Activated CD4-positive, alpha-beta T cell treated with anti-CD3 and anti-CD28 coated beads, Interleukin-2, amount 50 U/mL, for 1 hour (primary cell): ENCODE measurements around the gene LGALS7B.
"Not testable (repeated sequence)": the region's sequence is repeated elsewhere in the genome, so short reads cannot be mapped to it uniquely, and the experiment has no call there.

ENCODE experiments used
- DNase-seq: peaks from one replicate; pipeline ENCODE4 v3.0.0-alpha.2; 2020

LGALS7B gene

DNA sequence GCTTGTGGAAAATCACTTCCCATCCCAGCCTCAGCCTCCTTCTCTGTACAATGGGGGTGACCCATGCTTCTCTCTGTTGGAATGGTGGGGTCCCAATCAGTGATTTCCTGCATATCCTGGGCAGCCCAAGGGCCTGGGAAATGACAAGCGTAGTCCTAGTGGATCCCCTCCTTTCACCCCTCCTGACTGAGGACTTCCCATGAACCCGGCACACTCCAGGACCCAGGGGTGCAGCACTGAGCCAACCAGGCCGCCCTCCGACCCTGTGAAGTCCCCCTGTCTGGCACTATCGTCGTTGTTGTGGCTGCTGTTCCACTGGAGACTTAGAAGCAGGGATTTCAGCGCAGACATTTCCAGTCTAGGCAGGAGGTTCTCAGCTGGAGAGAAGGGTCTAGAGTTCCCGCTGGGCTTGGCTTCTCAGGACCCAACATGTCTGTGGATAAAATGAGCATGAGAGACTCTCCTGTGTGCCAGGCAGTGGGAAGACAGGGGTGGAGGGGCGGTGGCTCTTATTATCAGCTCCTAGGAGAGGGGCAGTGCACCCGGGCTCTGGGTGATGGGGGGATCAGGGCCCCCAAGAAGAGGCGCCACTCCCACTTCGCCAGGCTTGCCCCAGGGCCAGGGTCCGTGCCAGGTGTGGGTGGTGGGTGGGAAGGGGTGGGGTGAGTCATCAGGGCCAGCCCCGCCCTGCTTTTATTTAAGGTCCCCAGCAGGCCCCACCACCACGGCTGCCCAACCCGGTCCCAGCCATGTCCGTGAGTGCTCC is at the start of gene LGALS7B:
Gene LGALS7B (plus strand): TSS at position 723 of the 766 bp plus-strand sequence. CDS start 27 bp downstream, at position 750.
- DNase-seq: no peak

- DNase-seq: no peak
Measured at GRCh38 chr19:38739440-38740256, 49.4 kb upstream of the LGALS7B start.

DNA sequence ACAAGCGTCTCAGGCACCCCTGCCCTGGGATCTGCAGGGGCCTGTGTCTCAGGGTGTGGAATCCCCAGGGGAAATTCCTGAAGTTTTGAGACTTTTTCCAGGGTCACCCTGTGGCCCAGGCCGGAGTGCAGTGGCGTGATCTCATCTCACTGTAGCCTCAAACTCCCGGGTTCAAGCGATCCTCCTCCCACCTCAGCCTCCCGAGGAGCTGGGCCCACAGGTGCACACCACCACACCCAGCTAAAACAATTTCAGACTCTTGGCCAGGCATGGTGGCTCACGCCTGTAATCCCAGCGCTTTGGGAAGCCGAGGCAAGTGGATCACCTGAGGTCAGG is 48.8 kb upstream of the LGALS7B start:
- no peak for DNase-seq

DNA sequence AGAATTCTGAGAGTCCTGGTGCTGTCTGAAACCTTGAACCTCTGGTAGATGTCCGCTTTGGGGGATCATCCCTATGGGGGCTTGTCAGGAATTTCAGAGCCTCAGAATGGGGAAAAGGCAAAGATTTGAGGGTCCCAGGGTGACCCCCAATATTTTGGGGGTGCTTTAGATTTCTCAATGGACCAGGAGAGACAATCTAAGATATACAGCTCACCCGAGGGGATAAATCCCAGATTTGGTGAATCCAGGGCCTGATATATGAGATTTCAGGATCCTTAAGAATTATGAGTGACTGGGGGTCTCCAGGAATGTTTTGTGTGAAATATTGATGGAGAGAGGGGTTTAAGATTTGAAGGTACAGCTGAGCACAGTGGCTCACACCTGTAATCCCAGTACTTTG is 48.1 kb upstream of the LGALS7B start:
- DNase-seq: no peak

DNA sequence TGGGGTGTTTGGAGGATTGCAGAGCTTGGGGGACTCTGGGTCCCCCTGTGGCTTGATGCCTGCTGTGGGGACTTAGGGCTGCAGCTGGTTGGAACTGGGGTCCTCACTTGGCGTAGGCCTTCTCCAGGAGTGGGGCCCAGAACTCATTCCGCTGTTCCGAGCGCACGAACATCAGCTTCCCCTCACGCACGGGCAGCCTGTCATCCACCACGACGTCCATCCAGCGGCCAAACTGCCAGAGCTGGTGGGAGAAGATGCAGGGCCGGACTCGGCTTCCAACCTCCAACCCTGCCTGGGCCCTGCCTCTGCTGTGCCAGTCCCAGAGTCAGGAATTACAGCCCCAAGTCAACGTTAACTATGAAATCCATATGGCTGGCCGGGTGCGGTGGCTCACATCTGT is 47.3 kb upstream of the LGALS7B start:
- no peak for DNase-seq

GRCh38 chr19:38742296-38742695 is 46.7 kb upstream of the LGALS7B start:
- no peak for DNase-seq

DNA sequence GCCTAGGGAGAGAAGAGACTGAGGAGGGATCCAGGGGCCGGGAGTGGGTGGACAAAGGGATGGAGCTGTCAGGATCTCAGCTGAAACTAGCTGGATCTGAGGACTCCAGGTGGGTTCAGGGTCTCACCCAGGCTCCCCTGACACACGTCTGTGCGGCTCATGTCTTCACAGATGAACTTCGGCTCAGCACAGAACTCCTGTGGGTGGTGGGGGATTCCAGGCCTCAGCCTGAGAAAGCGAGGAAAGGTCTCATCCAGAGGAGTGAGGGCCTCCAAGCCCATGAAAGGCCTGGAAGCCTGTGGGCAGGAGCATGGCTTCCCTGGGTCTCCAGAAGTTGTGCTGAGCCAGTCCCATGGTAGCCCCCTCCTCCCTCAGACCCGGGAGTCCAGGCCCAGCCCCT is 46.1 kb upstream of the LGALS7B start:
- no peak for DNase-seq

DNA sequence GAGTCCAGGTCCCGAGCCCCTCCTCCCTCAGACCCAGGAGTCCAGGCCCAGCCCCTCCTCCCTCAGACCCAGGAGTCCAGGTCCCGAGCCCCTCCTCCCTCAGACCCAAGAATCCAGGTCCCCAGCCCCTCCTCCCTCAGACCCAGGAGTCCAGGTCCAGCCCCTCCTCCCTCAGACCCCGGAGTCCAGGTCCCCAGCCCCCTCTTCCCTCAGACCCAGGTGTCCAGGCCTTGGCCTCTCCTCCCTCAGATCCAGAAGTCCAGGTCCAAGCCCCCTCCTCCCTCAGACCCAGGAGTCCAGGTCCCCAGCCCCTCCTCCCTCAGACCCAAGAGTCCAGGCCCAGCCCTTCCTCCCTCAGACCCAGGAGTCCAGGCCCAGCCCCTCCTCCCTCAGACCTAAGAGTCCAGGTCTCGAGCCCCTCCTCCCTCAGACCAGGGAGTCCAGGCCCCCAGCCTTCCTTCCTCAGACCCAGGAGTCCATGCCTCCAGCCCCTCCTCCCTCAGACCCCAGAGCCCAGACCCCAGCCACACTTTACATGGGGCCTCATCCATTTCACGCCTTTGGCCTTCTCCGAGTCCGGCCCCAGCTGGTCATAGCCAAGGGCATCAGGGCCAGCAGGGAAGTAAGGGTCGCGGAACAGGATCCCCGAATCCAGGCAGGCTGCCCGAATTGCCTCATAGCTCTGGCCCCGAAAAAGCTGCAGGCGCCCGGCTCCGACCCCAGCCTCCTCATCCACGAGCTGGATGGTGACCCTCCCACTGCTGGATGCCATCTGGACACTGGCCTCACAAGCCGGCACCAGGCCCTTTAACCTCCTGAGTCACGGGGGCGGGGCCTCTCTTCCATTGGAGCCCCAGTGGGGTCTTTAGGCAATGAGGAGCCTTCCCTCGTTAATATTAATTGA is 45.4 kb upstream of the LGALS7B start:
- DNase-seq: no peak

DNA sequence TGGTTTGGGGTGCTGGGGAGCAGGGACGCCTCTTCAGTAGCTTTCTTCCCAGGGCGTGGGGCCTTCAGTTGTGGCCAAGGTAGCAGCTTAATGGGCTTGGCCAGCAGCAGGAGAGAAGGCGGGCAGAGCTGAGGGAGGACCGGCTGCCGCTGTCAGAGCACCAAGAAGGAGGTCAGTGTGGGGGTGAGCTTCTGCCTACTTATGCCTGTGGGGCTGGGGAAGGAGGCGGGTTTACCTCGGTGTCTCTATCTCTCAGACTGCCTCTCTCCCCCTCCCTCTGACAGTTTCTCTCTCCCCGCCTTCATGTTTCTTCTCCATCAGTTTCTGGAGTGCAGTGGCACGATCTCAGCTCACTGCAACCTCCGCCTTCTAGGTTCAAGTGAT is 44.7 kb upstream of the LGALS7B start, which contains the start of gene CAPN12:
Gene CAPN12 (minus strand): TSS at position 177 of the 384 bp plus-strand sequence. CDS start 309 bp downstream, outside the sequence.
- no peak for DNase-seq

DNA sequence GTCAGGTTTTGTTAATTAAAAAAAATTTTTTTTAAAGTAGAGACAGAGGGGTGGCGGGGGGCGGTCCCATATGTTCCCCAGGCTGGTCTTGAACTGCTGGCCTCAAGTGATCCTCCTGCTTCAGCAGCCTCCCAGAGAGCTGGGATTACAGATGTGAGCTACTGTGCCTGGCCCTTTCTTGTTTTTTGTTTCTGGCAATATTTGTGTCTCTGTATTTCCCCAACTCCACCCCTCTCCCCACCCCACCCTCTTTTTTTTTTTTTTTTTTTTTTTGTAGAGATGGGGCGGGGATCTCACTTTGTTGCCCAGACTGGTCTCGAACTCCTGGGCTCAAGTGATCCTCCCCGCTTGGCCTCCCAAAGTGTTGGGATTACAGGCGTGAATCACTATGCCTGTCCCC is 44.1 kb upstream of the LGALS7B start:
- DNase-seq: no peak

DNA sequence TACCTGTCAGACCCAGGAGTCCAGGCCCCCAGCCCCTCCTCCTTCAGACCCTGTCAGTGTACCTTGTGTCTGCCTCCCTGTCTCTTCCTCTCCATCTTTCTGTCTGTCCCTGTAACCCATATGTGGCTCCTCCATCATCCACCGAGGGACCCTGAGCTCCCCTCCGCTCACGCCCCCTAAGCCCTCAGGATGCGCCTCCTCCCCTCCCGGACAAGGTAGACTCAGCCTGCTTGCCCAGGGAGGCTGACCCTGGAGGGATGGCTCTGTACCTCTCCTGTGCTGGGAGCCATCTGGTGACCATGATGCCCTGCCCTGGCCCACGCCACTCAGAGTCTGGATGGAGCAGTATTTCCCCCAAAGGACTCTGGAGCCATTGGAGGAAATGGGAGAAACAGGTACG is 43.7 kb upstream of the LGALS7B start:
- DNase-seq: no peak

DNA sequence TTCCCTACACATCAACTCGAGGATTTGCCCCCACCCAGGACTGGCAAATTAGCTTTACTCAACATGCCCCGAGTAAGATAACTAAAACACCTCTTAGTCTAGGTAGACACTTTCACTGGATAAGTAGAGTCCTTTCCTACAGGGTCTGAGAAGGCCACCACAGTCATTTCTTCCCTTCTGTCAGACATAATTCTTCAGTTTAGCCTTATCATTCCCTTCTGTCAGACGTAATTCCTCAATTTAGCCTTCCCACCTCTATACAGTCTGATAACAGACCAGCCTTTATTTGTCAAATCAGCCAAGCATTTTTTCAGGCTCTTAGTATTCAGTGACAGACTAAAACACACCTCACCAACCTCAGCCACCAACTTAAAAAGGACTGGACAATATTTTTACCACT is 35.2 kb upstream of the LGALS7B start:
- not testable (repeated sequence) for DNase-seq

DNA sequence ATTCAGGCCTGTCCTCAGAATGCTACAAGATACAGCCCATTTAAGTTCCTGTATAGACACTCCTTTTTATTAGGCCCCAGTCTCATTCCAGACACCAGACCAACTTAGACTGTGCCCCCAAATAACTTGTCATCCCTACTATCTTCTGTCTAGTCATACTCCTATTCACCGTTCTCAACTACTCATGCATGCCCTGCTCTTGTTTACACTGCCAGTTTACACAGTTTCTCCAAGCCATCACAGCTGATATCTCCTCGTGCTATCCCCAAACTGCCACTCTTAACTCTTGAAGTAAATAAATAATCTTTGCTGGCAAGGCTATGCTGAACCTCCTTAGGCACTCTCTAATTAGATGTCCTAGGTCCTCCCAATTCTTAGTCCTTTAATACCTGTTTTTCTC is 34.8 kb upstream of the LGALS7B start:
- DNase-seq: not testable (repeated sequence)

DNA sequence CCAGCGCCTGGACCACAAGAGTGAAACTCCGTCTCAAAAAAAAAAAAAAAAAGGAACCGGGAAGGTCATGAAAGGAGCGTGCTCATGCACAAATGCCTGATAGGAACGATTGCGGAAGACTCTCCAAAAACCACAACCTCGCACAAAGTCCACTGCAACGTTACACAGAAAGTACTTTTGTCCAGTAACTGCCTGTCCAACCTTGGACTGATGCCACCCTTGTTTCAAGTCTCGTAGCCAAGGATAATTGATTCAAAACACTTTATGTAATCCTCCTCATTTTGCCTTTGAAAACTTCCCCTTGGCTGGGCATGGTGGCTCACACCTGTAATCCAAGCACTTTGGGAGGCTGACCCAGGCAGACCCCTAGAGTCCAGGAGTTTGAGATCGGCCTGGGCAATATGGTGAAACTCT is 29.4 kb upstream of the LGALS7B start:
- DNase-seq: no peak

DNA sequence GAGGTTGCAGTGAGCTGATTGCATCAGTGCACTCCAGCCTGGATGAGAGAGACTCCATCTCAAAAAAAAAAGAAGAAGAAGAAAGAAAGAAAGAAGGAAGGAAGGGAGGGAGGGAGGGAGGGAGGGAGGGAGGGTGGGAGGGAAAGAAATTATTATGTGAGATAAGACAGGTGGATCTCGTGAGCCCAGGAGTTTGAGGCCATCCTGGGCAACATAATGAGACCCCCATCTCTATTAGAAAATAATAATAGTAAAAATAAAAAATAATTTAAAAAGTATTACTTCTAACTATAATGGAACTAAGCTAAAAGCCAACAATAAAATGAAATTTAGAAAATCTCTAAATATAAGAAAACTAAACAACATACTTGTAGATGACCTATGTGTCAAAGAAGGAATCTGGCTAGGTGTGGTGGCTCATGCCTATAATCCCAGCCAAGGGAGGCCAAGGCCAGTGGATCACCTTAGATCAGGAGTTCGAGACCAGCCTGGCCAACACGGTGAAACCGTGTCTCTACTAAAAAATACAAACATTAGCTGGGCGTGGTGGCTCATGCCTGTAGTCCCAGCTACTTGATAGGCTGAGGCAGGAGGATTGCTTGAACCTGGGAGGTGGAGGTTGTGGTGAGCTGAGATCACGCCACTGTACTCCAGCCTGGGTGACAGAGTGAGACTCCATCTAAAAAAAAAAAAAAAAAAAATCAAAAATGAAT is 28.0 kb upstream of the LGALS7B start:
- not testable (repeated sequence) for DNase-seq

GRCh38 chr19:38761884-38762389 is 27.1 kb upstream of the LGALS7B start:
- not testable (repeated sequence) for DNase-seq

DNA sequence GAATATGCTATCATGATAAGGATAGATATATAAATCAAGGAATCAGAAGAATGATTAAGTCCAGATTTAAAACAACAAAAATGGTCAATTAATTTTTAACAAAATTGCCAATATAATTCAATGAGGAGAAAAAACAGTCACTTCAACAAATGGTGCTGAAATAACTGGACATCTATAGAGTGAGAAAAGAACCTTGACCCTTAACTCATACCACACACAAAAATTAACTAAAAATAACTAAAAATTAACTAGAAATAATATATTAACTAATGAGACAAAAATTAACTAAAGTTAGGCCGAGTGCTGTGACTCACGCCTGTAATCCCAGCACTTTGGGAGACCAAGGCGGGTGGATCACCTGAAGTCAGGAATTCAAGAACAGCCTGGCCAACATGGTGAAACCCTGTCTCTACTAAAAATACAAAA is 25.2 kb upstream of the LGALS7B start:
- no peak for DNase-seq

DNA sequence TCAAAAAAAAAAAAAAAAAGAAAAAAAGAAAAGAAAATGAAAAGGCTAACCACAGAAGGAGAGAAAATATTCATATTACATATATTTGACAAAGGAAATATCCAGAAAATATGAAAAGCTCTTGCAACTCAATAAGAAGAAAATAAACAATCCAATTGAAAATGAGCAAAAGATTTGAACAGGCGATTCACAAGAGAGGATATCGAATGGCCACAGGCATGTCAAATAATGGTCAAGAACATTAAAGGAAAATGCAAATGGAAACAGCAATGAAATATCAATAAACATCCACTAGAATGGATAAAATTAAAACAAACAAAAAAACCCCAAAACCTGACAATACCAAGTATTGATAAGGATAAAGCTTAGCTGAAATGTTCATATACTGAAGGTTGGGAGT is 23.8 kb upstream of the LGALS7B start:
- no peak for DNase-seq

DNA sequence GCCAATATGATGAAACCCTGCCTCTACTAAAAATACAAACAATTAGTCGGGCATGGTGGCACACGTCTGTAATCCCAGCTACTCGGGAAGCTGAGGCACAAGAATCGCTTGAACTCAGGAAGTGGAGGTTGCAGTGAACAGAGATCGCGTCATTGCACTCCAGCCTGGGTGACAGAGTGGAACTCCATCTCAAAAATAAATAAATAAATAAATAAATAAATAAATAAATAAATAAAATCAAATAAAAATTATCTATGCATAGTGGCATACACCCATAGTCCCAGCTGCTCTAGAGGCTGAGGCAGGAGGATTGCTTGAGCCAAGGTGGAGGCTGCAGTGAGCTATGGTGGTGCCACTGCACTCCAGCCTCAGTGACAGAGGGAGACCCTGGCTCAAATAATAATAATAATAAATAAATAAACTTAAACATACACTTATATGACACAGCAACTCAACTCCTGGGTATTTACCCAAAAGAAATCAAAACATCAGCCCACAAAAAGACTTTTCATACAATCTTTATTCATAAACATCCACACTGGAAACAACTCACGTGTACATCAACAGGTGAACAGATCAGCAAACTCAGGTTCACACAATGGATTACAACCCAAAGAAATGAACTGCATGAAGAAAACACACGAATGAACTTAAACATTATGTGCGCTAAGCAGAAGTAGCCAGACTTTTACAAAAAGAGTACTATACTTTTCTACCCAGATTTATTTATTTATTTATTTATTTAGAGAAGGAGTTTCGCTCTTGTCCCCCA is 22.5 kb upstream of the LGALS7B start:
- DNase-seq: no peak

DNA sequence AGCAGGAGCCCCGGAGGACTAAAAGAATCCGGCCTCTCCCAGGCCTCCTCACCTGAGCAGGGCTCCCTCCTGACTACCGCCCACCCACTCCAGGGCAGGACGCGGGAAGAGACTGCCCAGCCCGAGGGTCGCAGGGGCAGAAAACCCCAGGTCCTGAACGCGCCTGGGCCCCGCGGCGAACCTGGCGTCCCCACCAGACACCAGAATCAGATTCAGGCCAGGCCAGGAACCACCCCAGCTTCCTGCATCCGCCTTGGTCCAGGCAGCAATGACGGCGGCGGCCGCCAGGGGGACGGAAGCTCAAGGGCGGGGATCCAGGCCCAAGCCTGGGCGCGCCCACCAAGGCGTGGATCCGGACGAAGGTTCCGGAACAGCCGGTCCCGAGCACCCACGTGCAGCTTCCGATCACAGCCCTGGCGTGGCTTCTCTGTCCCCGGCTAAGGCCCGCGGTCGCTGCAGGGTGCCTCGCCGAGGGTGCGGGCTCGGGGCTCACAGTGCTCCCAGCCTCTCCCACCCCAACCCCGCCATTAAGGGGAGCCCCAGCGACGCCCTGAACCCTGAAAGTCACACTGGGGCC is 19.3 kb upstream of the LGALS7B start:
- DNase-seq: peak; percentile 89
